Esophagus muscularis mucosa (tissue), 4 donors: Measurements from ENCODE around the gene TAF11L9. TPM values are rescaled to one million over a fixed set of nuclear protein-coding genes. Genes with fewer than 3 reads are reported as not detected.
"Not testable (repeated sequence)": the region's sequence is repeated elsewhere in the genome, so short reads cannot be mapped to it uniquely, and the experiment has no call there.

Source experiments
- DNase-seq: peaks from one replicate; pipeline ENCODE4 v3.0.0-alpha.2; 2017; ENCODE audit errors: extremely low spot score
- H3K27ac ChIP-seq, 4 donors: fragments of 200-600 bp; sonication (generic); replicated peaks in 1 of 4; 1 replicate in 3 of 4; 2 replicates in 1 of 4; pipeline ENCODE4 v1.5.1; 2016 to 2019; ENCODE audit warnings: mild to moderate bottlenecking in 1 of 4
- H3K27me3 ChIP-seq, 4 donors: fragments of 200-600 bp; sonication (generic); one replicate each; pipeline versions ENCODE4 v1.5.1 to v1.6.0; 2016 to 2019
- H3K36me3 ChIP-seq, 4 donors: fragments of 200-600 bp; sonication (generic); one replicate each; pipeline ENCODE4 v1.5.1; 2016 to 2019
- H3K4me1 ChIP-seq, 4 donors: fragments of 200-600 bp; sonication (generic); one replicate each; pipeline ENCODE4 v1.5.1; 2016 to 2019
- H3K4me3 ChIP-seq, 4 donors: fragments of 200-600 bp; sonication (generic); 1 replicate in 2 of 4; 2 replicates in 2 of 4; pipeline ENCODE4 v1.5.1; 2016 to 2019; ENCODE audit warnings: mild to moderate bottlenecking in 4 of 4, moderate library complexity in 1 of 4
- H3K9me3 ChIP-seq, 4 donors: fragments of 200-600 bp; sonication (generic); 1 replicate in 3 of 4; 2 replicates in 1 of 4; pipeline ENCODE4 v1.5.1; 2016 to 2019
- CTCF ChIP-seq, 3 experiments: fragments of 200-600 bp in 2 of 3; fragments of 450-650 bp in 1 of 3; sonication (generic) in 2 of 3; IDR thresholded peaks; one replicate each; pipeline ENCODE4 v1.5.1; 2017 to 2019; ENCODE audit warnings: antibody characterized with exemption in 3 of 3, mild to moderate bottlenecking in 2 of 3, moderate library complexity in 1 of 3
- EP300 ChIP-seq: sonication (generic); formaldehyde crosslinking; IDR thresholded peaks from one replicate; pipeline ENCODE4 v1.6.1; 2017; ENCODE audit warnings: antibody characterized with exemption
- POLR2A ChIP-seq: fragments of 450-650 bp; IDR thresholded peaks from one replicate; pipeline ENCODE4 v1.6.1; 2017; ENCODE audit warnings: antibody characterized with exemption, moderate library complexity, mild to moderate bottlenecking, low read depth
- POLR2AphosphoS5 ChIP-seq, 2 donors: sonication (generic); formaldehyde crosslinking; IDR thresholded peaks; one replicate each; pipeline ENCODE4 v1.6.1; 2017; ENCODE audit warnings: antibody characterized with exemption in 2 of 2
- WGBS: methylation state at CpG from one replicate; pipeline ENCODE4 v1.1.5; 2018; 5-methylcytosine and 5-hydroxymethylcytosine counted together
- intact Hi-C: fragments of 100-400 bp; cut with DNase I; formaldehyde crosslinking; loops from one replicate; pipeline ENCODE4 v1.15.1; 2023
- total RNA-seq, 4 donors: library from RNA; depleted of rRNA; stranded (reverse); fragments of >200 nt; gene quantifications; one replicate each; pipeline versions ENCODE4 v1.1.0 to v1.2.1, GENCODE V29; 2016

The TAF11L9 gene
- total RNA-seq, 4 donors from 2014 or later = not detected

GRCh38 chr5:17614872-17615605, 20.8 kb upstream of the TAF11L9 start:
- no peaks in the 10 kb centered on the region for H3K4me1 ChIP-seq
- intact Hi-C loops = no loop called here
- peak; percentile 87 for DNase-seq
- H3K4me3 ChIP-seq = no peak overlapping the region
- no peak overlapping the region for H3K27ac ChIP-seq
- no peak for TF ChIP-seq EP300
- no peak for TF ChIP-seq POLR2AphosphoS5 (IDR thresholded peaks at IDR 0.05)
- no peak for TF ChIP-seq POLR2A
- TF ChIP-seq CTCF (IDR thresholded peaks at IDR 0.05) = no peak
- no peaks in the 10 kb centered on the region for H3K27me3 ChIP-seq
- 88% methylated on average over 10 of the region's 17 CpGs for WGBS
- H3K36me3 ChIP-seq = no peaks in the 10 kb centered on the region
- no peaks in the 10 kb centered on the region for H3K9me3 ChIP-seq

GRCh38 chr5:17610092-17610491, 15.9 kb upstream of the TAF11L9 start, which contains the start of gene TAF11L12:
TAF11L12 (plus strand) TSS chr5:17610392.
- H3K9me3 ChIP-seq, H3K27me3 ChIP-seq, intact Hi-C loops, DNase-seq, H3K36me3 ChIP-seq, H3K4me1 ChIP-seq, H3K27ac ChIP-seq, H3K4me3 ChIP-seq: not testable (repeated sequence)
- WGBS = 71% methylated on average over 2 of the region's 2 CpGs

DNA sequence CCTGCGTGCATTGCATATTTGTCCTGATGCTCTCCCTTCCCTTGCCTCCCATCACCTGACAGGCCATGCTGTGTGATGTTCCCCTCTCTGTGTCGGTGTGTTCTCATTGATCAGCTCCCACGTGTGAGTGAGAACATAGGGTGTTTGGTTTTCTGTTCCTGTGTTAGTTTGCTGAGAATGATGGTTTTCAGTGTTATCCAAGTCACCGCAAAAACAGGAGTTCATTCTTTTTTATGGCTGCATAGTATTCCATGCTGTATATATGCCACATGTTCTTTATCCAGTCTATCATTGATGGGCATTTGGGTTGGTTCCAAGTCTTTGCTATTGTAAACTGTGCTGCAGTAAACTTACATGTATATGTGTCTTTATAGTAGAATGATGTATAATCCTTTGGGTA, 13.3 kb upstream of the TAF11L9 start:
- 100% methylated on average over 1 of the region's 4 CpGs for WGBS
- H3K27ac ChIP-seq, DNase-seq: not testable (repeated sequence)

DNA sequence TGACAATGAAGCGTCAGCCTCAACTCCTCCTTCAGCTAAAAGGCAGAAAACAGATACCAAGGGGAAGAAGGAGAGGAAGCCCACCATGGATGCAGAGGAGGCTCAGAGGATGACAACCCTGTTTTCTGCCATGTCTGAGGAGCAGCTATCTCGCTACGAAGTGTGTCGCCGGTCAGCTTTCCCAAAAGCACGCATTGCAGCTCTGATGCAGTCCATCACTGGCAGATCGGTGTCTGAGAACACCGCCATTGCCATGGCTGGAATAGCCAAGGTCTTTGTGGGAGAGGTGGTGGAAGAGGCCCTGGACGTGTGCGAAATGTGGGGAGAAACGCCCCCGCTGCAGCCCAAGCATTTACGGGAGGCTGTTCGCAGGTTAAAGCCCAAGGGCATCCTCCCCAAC, 10.8 kb upstream of the TAF11L9 start:
- no peak overlapping the region for H3K4me3 ChIP-seq
- no peaks in the 10 kb centered on the region for H3K27me3 ChIP-seq
- H3K27ac ChIP-seq = no peak overlapping the region
- whole genome bisulfite sequencing = 92% methylated on average over 14 of the region's 14 CpGs
- H3K9me3 ChIP-seq = no peaks in the 10 kb centered on the region
- peak; percentile 85 for DNase-seq
- intact Hi-C loops = no loop called here
- no peak for TF ChIP-seq EP300
- no peak for TF ChIP-seq POLR2AphosphoS5 (IDR thresholded peaks at IDR 0.05)
- no peak for TF ChIP-seq POLR2A
- TF ChIP-seq CTCF (IDR thresholded peaks at IDR 0.05) = no peak
- no peaks in the 10 kb centered on the region for H3K4me1 ChIP-seq
- H3K36me3 ChIP-seq = no peaks in the 10 kb centered on the region

More for the DNA sequence above, 13.3 kb upstream of the TAF11L9 start:
- H3K27me3 ChIP-seq, H3K9me3 ChIP-seq, H3K36me3 ChIP-seq, H3K4me3 ChIP-seq, intact Hi-C loops, H3K4me1 ChIP-seq: not testable (repeated sequence)

DNA sequence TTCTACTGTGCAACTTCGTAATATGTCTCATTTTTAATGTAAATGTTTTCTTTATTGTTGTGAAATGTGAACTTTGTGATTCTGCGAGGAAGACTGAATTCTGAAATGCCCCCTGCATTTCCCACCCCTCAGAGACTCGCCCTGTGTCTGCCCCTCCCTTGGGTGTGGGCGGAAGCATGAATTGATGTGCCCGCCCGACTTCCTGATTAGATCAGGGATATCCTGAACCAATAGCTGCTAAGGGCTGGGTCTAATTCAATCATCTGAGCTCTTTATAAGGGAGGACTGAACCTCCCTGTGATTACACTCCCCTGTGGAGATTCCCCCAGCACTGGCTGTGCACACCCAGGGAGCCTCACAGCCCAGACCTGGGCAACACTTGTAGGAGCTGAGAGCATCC, 9.7 kb upstream of the TAF11L9 start, which contains the start of gene TAF11L11:
Gene TAF11L11 (plus strand): TSS at position 304 of the 400 bp plus-strand sequence.
- 67% methylated on average over 6 of the region's 6 CpGs for WGBS
- intact Hi-C loops, H3K4me1 ChIP-seq, H3K27ac ChIP-seq, H3K36me3 ChIP-seq, H3K4me3 ChIP-seq, DNase-seq, H3K27me3 ChIP-seq, H3K9me3 ChIP-seq: not testable (repeated sequence)

DNA sequence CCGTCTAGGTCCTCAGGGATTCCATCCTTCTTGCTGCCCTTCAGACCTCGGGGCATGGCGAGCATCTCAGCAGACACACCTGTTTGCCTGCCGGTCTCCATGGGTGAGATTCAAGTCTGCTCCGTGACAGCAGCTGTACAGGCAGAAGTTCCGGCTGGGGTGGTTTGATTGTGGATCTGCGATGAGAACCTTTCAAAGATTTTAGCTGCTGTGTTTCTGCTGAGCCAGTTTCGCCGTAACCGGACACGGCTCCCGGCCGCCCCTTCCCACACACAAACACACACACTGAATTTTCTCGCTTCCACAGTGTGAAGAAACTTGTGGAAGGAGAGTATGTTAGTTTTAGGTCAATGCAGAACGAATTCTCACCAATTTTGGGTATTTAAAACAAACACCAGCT, 3.5 kb upstream of the TAF11L9 start, which contains the start of gene TAF11L10:
Gene TAF11L10 (minus strand): TSS at position 101 of the 400 bp plus-strand sequence.
- H3K27ac ChIP-seq, H3K27me3 ChIP-seq, H3K4me3 ChIP-seq, intact Hi-C loops, H3K4me1 ChIP-seq, DNase-seq, H3K36me3 ChIP-seq, H3K9me3 ChIP-seq: not testable (repeated sequence)
- no CpG with 5 or more reads among the region's 15 CpGs for WGBS

- no CpG with 5 or more reads among the region's 16 CpGs for WGBS
- H3K27me3 ChIP-seq, H3K4me3 ChIP-seq, DNase-seq, intact Hi-C loops, H3K4me1 ChIP-seq, H3K36me3 ChIP-seq, H3K9me3 ChIP-seq, H3K27ac ChIP-seq: not testable (repeated sequence)
Measured at GRCh38 chr5:17590860-17591259, 3.3 kb downstream of the TAF11L9 start, which contains the start of gene TAF11L8. TAF11L8 (minus strand) TSS chr5:17590960.

DNA sequence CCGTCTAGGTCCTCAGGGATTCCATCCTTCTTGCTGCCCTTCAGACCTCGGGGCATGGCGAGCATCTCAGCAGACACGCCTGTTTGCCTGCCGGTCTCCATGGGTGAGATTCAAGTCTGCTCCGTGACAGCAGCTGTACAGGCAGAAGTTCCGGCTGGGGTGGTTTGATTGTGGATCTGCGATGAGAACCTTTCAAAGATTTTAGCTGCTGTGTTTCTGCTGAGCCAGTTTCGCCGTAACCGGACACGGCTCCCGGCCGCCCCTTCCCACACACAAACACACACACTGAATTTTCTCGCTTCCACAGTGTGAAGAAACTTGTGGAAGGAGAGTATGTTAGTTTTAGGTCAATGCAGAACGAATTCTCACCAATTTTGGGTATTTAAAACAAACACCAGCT, 8.5 kb downstream of the TAF11L9 start, which contains the start of gene TAF11L7:
Gene TAF11L7 (minus strand): TSS at position 101 of the 400 bp plus-strand sequence.
- H3K9me3 ChIP-seq, H3K4me1 ChIP-seq, H3K27ac ChIP-seq, H3K36me3 ChIP-seq, intact Hi-C loops, H3K27me3 ChIP-seq, DNase-seq, H3K4me3 ChIP-seq: not testable (repeated sequence)
- WGBS = no CpG with 5 or more reads among the region's 16 CpGs
